ENCODE results near the gene CEP112.

The CEP112 gene

DNA sequence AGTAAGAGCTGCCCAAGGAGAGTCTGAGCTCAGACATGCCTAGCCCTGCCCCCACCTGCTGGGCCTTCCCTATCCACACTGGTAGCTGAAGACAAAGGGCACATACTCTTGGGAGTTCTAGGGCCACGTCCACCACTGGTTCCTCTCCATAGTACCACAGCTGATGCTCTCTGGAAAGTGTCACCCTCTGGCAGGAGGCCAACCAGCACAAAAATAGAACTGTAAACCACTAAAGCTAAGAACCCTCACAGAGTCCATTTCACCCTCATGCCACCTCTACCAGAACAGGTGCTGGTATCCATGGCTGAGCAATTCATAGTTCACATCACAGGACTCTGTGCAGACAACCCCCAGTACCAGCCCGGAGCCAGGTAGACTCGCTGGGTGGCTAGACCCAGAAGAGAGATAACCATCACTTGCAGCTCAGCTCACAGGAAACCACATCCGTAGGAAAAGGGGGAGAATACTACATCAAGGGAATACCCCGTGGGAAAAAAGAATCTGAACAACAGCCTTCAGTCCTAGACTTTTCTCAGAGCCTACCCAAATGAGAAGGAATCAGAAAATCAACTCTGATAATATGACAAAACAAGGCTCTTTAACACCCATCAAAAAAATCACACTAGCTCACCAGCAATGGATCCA lies 115.3 kb downstream of the CEP112 start:
- DNase-seq (ENCODE audit: low spot score): peak; percentile 55

DNA sequence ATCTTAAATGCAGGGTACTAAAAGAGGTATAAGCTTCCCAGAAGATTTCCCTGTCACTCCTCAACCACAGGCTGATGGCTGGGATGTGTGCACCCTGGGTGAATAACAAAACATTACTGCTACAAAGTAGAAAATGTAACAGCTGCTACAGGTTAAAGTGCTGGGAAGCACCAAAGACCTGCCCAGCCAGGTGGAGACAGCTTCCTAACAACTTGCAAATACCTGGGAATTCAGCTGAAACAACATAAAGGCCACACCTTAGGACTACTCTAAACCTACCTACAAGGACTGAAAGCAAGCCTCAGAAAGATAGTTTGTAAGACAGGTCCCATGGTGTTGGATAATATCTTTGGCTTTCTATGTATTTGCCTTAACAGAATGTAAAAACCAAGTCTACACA lies 118.5 kb downstream of the CEP112 start:
- no peak for DNase-seq (ENCODE audit: low spot score)

GRCh38 chr17:66063686-66064085 lies 128.2 kb downstream of the CEP112 start:
- no peak for DNase-seq (ENCODE audit: low spot score)

- no peak for DNase-seq (ENCODE audit: low spot score)
These were observed 135.8 kb downstream of the CEP112 start for GRCh38 chr17:66056148-66056547.

DNA sequence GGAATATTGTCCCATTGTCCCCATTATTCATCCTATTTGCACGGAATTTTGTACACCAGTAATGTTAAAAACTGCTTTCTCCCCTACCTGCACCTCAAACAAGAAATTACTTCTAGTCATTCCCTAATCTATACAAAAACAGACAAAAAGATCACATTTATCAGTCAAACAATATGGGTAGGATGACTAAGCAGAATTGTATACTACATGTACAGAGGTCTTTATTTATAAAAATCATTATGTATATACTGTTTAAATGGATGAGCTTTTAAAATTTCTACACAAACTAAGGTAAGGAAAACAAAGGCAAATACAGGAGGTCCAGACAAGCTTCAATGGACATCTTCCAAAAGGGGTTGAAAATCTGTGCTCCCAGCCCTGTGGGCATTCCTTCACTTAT lies 137.7 kb downstream of the CEP112 start:
- DNase-seq (ENCODE audit: low spot score): no peak

GRCh38 chr17:66044083-66044482 lies 147.8 kb downstream of the CEP112 start:
- DNase-seq (ENCODE audit: low spot score): no peak

- DNase-seq (ENCODE audit: low spot score): no peak
These were observed 148.5 kb downstream of the CEP112 start for GRCh38 chr17:66043419-66043818.

DNA sequence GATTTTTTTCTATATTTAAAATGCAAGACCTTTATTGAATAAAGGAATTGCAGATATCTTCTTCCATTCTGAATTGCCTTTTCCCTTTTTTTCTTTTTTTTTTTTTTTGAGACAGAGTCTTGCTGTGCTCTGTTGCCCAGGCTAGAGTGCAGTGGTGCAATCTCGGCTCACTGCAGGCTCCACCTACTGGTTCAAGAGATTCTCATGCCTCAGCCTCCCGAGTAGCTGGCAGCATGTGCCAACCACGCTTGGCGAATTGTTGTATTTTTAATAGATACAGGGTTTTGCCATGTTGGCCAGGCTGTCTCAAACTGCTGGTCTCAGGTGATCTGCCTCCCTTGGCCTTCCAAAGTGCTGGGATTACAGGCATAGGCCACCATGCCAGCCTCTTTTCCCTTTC lies 151.5 kb downstream of the CEP112 start:
- no peak for DNase-seq (ENCODE audit: low spot score)

DNA sequence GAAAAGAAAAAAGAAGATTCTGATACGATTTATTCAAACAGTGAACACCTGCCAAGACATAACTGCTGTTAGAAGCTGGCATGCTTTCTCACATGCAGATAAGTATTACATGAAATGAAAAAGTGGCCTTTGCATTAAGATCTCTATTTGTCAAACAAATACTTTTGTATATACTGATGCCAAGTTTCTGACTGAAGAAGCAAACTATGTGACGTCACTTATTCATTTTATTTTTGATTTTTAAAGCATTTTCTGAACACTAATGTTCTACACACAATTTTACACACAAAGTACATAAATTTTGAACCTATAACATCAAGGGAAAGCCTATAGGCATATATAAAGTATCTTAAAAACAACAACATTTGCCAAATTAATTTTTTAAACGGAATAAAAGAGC lies 153.8 kb downstream of the CEP112 start:
- no peak for DNase-seq (ENCODE audit: low spot score)

DNA sequence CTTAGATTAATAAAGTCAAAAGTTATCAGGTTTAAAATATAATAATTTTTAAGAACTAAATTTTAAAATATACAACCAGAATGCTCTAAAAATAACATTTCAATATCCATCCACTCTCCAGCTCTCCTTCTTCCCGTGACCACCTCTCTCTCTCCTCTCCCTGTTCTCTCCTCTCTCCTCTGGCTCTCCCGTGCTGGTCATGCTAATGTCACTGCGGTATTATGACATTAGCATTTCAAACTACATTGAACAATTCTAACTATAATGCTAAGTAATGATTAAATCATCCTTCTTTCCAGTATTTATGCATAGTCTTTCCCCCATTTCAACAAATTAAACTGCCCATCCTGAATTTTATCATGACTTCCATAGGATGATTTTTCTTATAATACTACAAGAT lies 154.7 kb downstream of the CEP112 start:
- no peak for DNase-seq (ENCODE audit: low spot score)

- DNase-seq (ENCODE audit: low spot score): no peak
These were observed 159.7 kb downstream of the CEP112 start for GRCh38 chr17:66032082-66032712.

DNA sequence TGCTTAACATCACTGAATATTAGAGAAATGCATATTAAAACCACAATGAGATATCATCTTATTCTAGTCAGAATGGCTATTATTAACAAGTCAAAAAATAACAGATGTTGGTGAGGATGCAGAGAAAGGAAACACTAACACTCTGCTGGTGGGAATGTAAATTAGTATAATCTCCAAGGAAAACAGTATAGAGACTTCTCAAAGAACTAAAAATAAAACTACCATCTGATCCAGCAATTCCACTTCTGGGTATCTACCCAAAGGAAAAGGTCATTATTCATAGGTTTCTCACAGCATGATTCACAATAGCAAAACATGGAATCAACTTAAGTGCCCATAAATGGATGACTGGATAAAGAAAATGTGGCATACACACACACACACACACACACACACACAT lies 166.4 kb downstream of the CEP112 start:
- no peak for DNase-seq (ENCODE audit: low spot score)

GRCh38 chr17:66021757-66022156 lies 170.2 kb downstream of the CEP112 start:
- DNase-seq (ENCODE audit: low spot score): no peak

GRCh38 chr17:66018786-66019185 lies 173.1 kb downstream of the CEP112 start:
- DNase-seq (ENCODE audit: low spot score): peak; percentile 3

- no peak for DNase-seq (ENCODE audit: low spot score)
These were observed 175.7 kb downstream of the CEP112 start for GRCh38 chr17:66016231-66016630.

- no peak for DNase-seq (ENCODE audit: low spot score)
These were observed 183.3 kb downstream of the CEP112 start for GRCh38 chr17:66008680-66009079.

- DNase-seq (ENCODE audit: low spot score): no peak
These were observed 185.3 kb downstream of the CEP112 start for GRCh38 chr17:66006654-66007053.

DNA sequence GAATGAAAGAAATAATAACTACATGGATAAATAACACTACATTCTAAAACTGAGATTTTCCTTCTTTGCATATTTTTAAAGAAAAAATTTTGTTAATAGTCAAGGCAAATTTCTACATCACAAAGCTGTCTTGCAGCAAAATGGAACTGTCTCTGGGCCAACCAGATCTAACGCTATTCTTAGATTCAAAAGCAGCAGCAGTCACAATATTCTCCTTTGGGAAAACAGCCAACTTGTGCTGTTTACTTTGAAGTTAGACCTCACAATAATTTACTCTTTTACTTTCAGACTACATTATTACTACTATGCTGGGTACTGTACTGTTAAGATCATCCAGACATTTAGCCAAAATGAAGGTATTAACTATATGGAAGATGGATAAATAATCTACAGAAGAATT lies 189.1 kb downstream of the CEP112 start:
- DNase-seq (ENCODE audit: low spot score): no peak

- DNase-seq (ENCODE audit: low spot score): no peak
These were observed 189.8 kb downstream of the CEP112 start for GRCh38 chr17:66002063-66002585.

- no peak for DNase-seq (ENCODE audit: low spot score)
These were observed 191.7 kb downstream of the CEP112 start for GRCh38 chr17:66000216-66000615.

- no peak for DNase-seq (ENCODE audit: low spot score)
These were observed 193.3 kb downstream of the CEP112 start for GRCh38 chr17:65998675-65999074.

- no peak for DNase-seq (ENCODE audit: low spot score)
These were observed 197.3 kb downstream of the CEP112 start for GRCh38 chr17:65994679-65995078.

DNA sequence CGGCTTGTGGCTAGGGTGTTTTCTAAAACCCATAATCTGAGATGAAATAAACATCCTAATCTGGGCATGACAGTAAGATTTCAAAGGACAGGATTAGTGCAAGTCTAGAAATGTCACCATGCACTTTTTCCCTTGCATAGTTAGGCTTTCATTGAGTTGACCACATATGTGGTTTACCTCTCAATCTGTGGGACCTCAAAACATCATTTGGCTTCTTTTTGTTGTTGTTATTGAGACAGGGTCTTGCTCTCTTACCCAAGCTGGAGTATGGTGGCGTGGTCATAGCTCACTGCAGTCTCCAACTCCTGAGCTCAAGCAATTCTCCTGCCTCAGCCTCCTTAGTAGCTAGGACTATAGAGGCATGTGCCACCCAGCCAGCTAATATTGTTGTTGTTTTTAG lies 197.8 kb downstream of the CEP112 start:
- DNase-seq (ENCODE audit: low spot score): no peak

DNA sequence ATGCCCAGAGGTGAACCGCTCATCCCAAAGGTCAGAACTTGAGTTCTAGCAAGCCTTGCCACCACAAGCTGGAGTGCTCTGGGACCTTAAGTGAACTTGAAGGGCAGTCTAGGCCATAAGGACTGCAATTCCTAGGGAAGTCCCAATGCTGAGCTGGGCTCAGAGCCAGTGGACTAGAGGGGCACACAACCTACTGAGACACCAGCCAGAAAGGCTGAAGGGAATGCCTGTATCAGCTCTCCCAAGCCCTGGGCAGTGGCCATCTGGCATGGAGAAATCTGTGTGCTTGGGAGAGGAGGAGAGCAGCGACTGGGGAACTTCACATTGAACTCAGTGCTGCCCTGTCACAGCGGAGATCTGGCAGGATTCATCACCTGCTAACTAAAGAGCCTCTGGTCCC lies 201.3 kb downstream of the CEP112 start:
- DNase-seq (ENCODE audit: low spot score): no peak
